H1 (cell line): ENCODE data around the gene HIVEP3. TPM values are rescaled to one million over a fixed set of nuclear protein-coding genes. Genes with fewer than 3 reads are reported as not detected.

ENCODE experiments used
- CTCF ChIA-PET: fragments of 300-600 bp; sonication (Branson Sonifier 250); formaldehyde crosslinking; loops from one replicate; lab custom pipeline; 2021; ENCODE audit not compliant: partially characterized antibody; lab: Charles Lee
- POLR2A ChIA-PET: fragments of 300-600 bp; sonication (Branson Sonifier 250); formaldehyde crosslinking; loops from one replicate; lab custom pipeline; 2021; ENCODE audit warnings: inconsistent platforms; ENCODE audit not compliant: partially characterized antibody; lab: Charles Lee
- DNase-seq, 2 experiments: peaks; one replicate each; pipeline versions ENCODE4 v3.0.0 to v3.0.0-alpha.2; 2010 to 2022; ENCODE audit warnings: low spot score in 2 of 2, low read depth in 1 of 2, mixed read lengths in 1 of 2
- FAIRE-seq: peaks from 2 replicates; lab custom pipeline; 2011; peaks lifted over from hg19 to GRCh38; lab: Jason Lieb, UNC
- H2AFZ ChIP-seq: 2 replicates; pipeline ENCODE4 v1.8.1; 2012; ENCODE audit warnings: low read length, inconsistent platforms
- H2AK5ac ChIP-seq: 2 replicates; pipeline ENCODE4 v1.6.1; 2013; ENCODE audit warnings: low read depth, low read length
- H2BK120ac ChIP-seq: replicated peaks from 2 replicates; pipeline ENCODE3; 2013; ENCODE audit warnings: low read depth, low read length, inconsistent platforms
- H2BK12ac ChIP-seq: 2 replicates; pipeline ENCODE4 v1.6.1; 2013; ENCODE audit warnings: low read depth, low read length
- H2BK15ac ChIP-seq: 2 replicates; pipeline ENCODE4 v1.6.1; 2013; ENCODE audit warnings: low read length
- H2BK20ac ChIP-seq: 2 replicates; pipeline ENCODE4 v1.6.1; 2013; ENCODE audit warnings: low read length
- H2BK5ac ChIP-seq: 2 replicates; pipeline ENCODE4 v1.6.1; 2013; ENCODE audit warnings: low read depth, low read length
- H3K14ac ChIP-seq: 2 replicates; pipeline ENCODE4 v1.6.1; 2013; ENCODE audit warnings: inconsistent platforms; ENCODE audit not compliant: insufficient read length
- H3K18ac ChIP-seq: 2 replicates; pipeline ENCODE4 v1.6.1; 2013; ENCODE audit warnings: low read length; ENCODE audit errors: extremely low read depth
- H3K23ac ChIP-seq: 2 replicates; pipeline ENCODE4 v1.6.1; 2013; ENCODE audit warnings: inconsistent platforms; ENCODE audit not compliant: insufficient read length
- H3K23me2 ChIP-seq: 2 replicates; pipeline ENCODE4 v1.6.1; 2013; ENCODE audit warnings: low read depth, low read length
- H3K27ac ChIP-seq: 2 replicates; pipeline ENCODE4 v1.6.1; 2011; ENCODE audit warnings: low read depth, low read length, inconsistent platforms
- H3K27me3 ChIP-seq, 4 experiments: replicated peaks in 1 of 4; 1 replicate in 1 of 4; 2 replicates in 3 of 4; pipeline versions ENCODE4 v1.6.1 to v1.8.1; 2011 to 2013; ENCODE audit warnings: low read length in 3 of 4, mild to moderate bottlenecking in 3 of 4, inconsistent platforms in 2 of 4, mixed read lengths in 2 of 4, moderate library complexity in 1 of 4; ENCODE audit not compliant: control insufficient read depth in 3 of 4, insufficient read depth in 3 of 4; ENCODE audit errors: extremely low read depth in 1 of 4
- H3K36me3 ChIP-seq, 4 experiments: 2 replicates each; pipeline versions ENCODE4 v1.6.1 to v1.8.1; 2011 to 2013; ENCODE audit warnings: mild to moderate bottlenecking in 4 of 4, low read length in 3 of 4, moderate library complexity in 2 of 4, control low read depth in 1 of 4, inconsistent platforms in 1 of 4; ENCODE audit not compliant: insufficient read depth in 4 of 4, control insufficient read depth in 2 of 4
- H3K4ac ChIP-seq: replicated peaks from 2 replicates; pipeline ENCODE3; 2013; ENCODE audit warnings: low read length, low read depth, mixed read lengths, inconsistent platforms; ENCODE audit not compliant: insufficient read length
- H3K4me1 ChIP-seq, 4 experiments: replicated peaks in 1 of 4; 1 replicate in 1 of 4; 2 replicates in 3 of 4; pipeline versions ENCODE4 v1.6.1 to v1.8.1; 2011 to 2013; ENCODE audit warnings: low read length in 3 of 4, inconsistent platforms in 2 of 4, mixed read lengths in 1 of 4; ENCODE audit not compliant: insufficient read depth in 4 of 4, control insufficient read depth in 3 of 4
- H3K4me2 ChIP-seq, 2 experiments: 2 replicates each; pipeline versions ENCODE4 v1.6.1 to v1.8.1; 2011 to 2013; ENCODE audit warnings: low read depth in 2 of 2, low read length in 2 of 2, control low read depth in 1 of 2, inconsistent platforms in 1 of 2, mild to moderate bottlenecking in 1 of 2; ENCODE audit not compliant: insufficient read depth in 1 of 2
- H3K4me3 ChIP-seq, 4 experiments: fragments of 200-600, 300-600 bp in 1 of 4; sonication (generic), shearing (Covaris generic), sonication (Bioruptor Twin) in 1 of 4; 2 replicates each; pipeline versions ENCODE4 v1.5.1 to v1.8.1; 2011 to 2016; ENCODE audit warnings: low read length in 4 of 4, low read depth in 3 of 4, control low read depth in 2 of 4, inconsistent platforms in 2 of 4, mild to moderate bottlenecking in 2 of 4, mixed read lengths in 1 of 4, moderate library complexity in 1 of 4; ENCODE audit not compliant: insufficient read depth in 2 of 4; ENCODE audit errors: extremely low read depth in 1 of 4
- H3K56ac ChIP-seq: replicated peaks from 2 replicates; pipeline ENCODE3; 2013; ENCODE audit warnings: low read depth, mild to moderate bottlenecking, mixed read lengths, low read length, inconsistent platforms; ENCODE audit not compliant: insufficient read length
- H3K79me1 ChIP-seq: 2 replicates; pipeline ENCODE4 v1.6.1; 2013; ENCODE audit warnings: low read depth, low read length, control low read depth
- H3K79me2 ChIP-seq, 2 experiments: 2 replicates each; pipeline versions ENCODE4 v1.6.1 to v1.8.1; 2012 to 2013; ENCODE audit warnings: low read length in 2 of 2, mild to moderate bottlenecking in 2 of 2, inconsistent platforms in 1 of 2; ENCODE audit not compliant: insufficient read depth in 2 of 2, control insufficient read depth in 1 of 2
- H3K9ac ChIP-seq, 4 experiments: replicated peaks in 1 of 4; 1 replicate in 1 of 4; 2 replicates in 3 of 4; pipeline versions ENCODE4 v1.6.1 to v1.8.1; 2011 to 2013; ENCODE audit warnings: low read depth in 3 of 4, low read length in 3 of 4, control low read depth in 2 of 4, mild to moderate bottlenecking in 2 of 4, moderate library complexity in 2 of 4, inconsistent platforms in 1 of 4; ENCODE audit errors: extremely low read depth in 1 of 4
- H3K9me3 ChIP-seq, 2 experiments: 2 replicates each; pipeline versions ENCODE4 v1.6.1 to v1.8.1; 2012 to 2013; ENCODE audit warnings: mild to moderate bottlenecking in 2 of 2, moderate library complexity in 2 of 2, control low read depth in 1 of 2, inconsistent platforms in 1 of 2, low read depth in 1 of 2, low read length in 1 of 2, mixed read lengths in 1 of 2; ENCODE audit not compliant: insufficient read depth in 2 of 2
- H4K20me1 ChIP-seq, 2 experiments: replicated peaks in 1 of 2; 2 replicates each; pipeline versions ENCODE3 to v1.8.1; 2011 to 2013; ENCODE audit warnings: inconsistent platforms in 2 of 2, low read length in 2 of 2, mild to moderate bottlenecking in 1 of 2; ENCODE audit not compliant: insufficient read depth in 2 of 2, control insufficient read depth in 1 of 2
- H4K5ac ChIP-seq: 2 replicates; pipeline ENCODE4 v1.6.1; 2013; ENCODE audit warnings: low read length, low read depth, mixed read lengths, inconsistent platforms; ENCODE audit not compliant: insufficient read length
- H4K8ac ChIP-seq: 2 replicates; pipeline ENCODE4 v1.8.0; 2013; ENCODE audit warnings: mild to moderate bottlenecking, moderate library complexity, low read length, inconsistent platforms; ENCODE audit not compliant: insufficient read depth; ENCODE audit errors: extremely low read depth
- H4K91ac ChIP-seq: replicated peaks from 2 replicates; pipeline ENCODE3; 2013; ENCODE audit warnings: low read length, mixed read lengths, inconsistent platforms; ENCODE audit not compliant: insufficient read length
- ASH2L ChIP-seq: fragments of 200-600, 300-600 bp; sonication (generic); IDR thresholded peaks from one replicate; pipeline ENCODE4 v1.7.1; 2017; ENCODE audit warnings: low read length
- ATF3 ChIP-seq: IDR thresholded peaks from 2 replicates; pipeline ENCODE4 v1.6.1; 2011; ENCODE audit warnings: low read depth, mild to moderate bottlenecking, low read length; ENCODE audit not compliant: insufficient read depth
- CBX5 ChIP-seq: fragments of 300-800, 300-1000 bp; sonication (generic); IDR thresholded peaks from 2 replicates; pipeline ENCODE4 v1.7.1; 2016; ENCODE audit warnings: antibody characterized with exemption, low read length, low read depth
- GABPA ChIP-seq: IDR thresholded peaks from 2 replicates; pipeline ENCODE4 v1.6.1; 2011; ENCODE audit warnings: mild to moderate bottlenecking, low read length, moderate library complexity, borderline replicate concordance; ENCODE audit not compliant: insufficient read depth
- HDAC6 ChIP-seq: IDR thresholded peaks from one replicate; pipeline ENCODE4 v1.7.1; 2012; ENCODE audit warnings: low read depth, mild to moderate bottlenecking, inconsistent platforms, low read length, moderate library complexity
- RAD21 ChIP-seq, 2 experiments: IDR thresholded peaks in 1 of 2; conservative IDR thresholded peaks in 1 of 2; 2 replicates each; pipeline ENCODE4 v1.6.1; 2011; ENCODE audit warnings: low read depth in 2 of 2, low read length in 2 of 2, improper control_type of control experiment in 1 of 2, inconsistent platforms in 1 of 2, mild to moderate bottlenecking in 1 of 2, moderate library complexity in 1 of 2
- RNF2 ChIP-seq: fragments of 200-900, 300-1000 bp; sonication (generic); IDR thresholded peaks from 2 replicates; pipeline ENCODE4 v1.7.1; 2016; ENCODE audit warnings: borderline replicate concordance, low read depth, mild to moderate bottlenecking, antibody characterized with exemption, low read length; ENCODE audit not compliant: poor library complexity, severe bottlenecking; ENCODE audit errors: missing control alignments
- SIX5 ChIP-seq: IDR thresholded peaks from 2 replicates; pipeline ENCODE4 v1.6.1; 2011; ENCODE audit warnings: mild to moderate bottlenecking, low read depth, low read length
- SP4 ChIP-seq: IDR thresholded peaks from 2 replicates; pipeline ENCODE4 v1.6.1; 2012; ENCODE audit warnings: low read length, inconsistent platforms
- TCF12 ChIP-seq: IDR thresholded peaks from 2 replicates; pipeline ENCODE4 v1.6.1; 2011; ENCODE audit warnings: low read depth, mild to moderate bottlenecking, low read length
- YY1 ChIP-seq: IDR thresholded peaks from 2 replicates; pipeline ENCODE4 v1.6.1; 2011; ENCODE audit warnings: low read depth, mild to moderate bottlenecking, low read length
- WGBS, 2 experiments: shearing (Covaris generic) in 1 of 2; methylation state at CpG; one replicate each; pipeline versions ENCODE4 v1.1.6 to v1.1.7; 2013 to 2015; ENCODE audit warnings: low lambda C conversion rate in 2 of 2, mixed read lengths in 2 of 2, inconsistent platforms in 1 of 2, low coverage in 1 of 2, missing lambda C conversion rate in 1 of 2; ENCODE audit not compliant: insufficient replicate concordance in 2 of 2, insufficient coverage in 1 of 2, insufficient read length in 1 of 2; ENCODE audit errors: extremely low coverage in 1 of 2, missing lambda C conversion rate in 1 of 2; 5-methylcytosine and 5-hydroxymethylcytosine counted together
- polyA plus RNA-seq, 7 experiments: library from polyadenylated mRNA; depleted of rRNA in 3 of 7; stranded (reverse) in 5 of 7; unstranded in 2 of 7; fragments of >200 nt in 5 of 7; fragments of 200-250 nt in 2 of 7; gene quantifications; 1 replicate in 5 of 7; 2 replicates in 1 of 7; 4 replicates in 1 of 7; pipeline versions ENCODE4 v1.2.1 to v1.2.3, GENCODE V29; 2011 to 2013; ENCODE audit warnings: missing spikeins in 2 of 7, mixed read lengths in 2 of 7
- total RNA-seq: library from RNA; stranded (reverse); fragmentation: NEBNext Ultra II Directional; extraction: Animal tissue kit (Norgen Biotek cat#: 25700); gene quantifications from 2 replicates; pipeline ENCODE4 v1.2.1, GENCODE V29; 2021

HIVEP3 gene
- total and polyA plus RNA-seq, 2 of the 8 experiments (the other 6 are each of a cell fraction or from before 2014, with no cell fraction given) = 0.24 to 0.69 TPM

- no peaks in the 10 kb centered on the region for H3K36me3 ChIP-seq
- peaks cover 0 to 8% (median 3%) of the 10 kb centered on the region in 4 experiments; a peak in 5 of 7 replicates for H3K4me1 ChIP-seq
- POLR2A ChIA-PET = interaction anchor here (1.2 kb wide), 1 partner anchor 17 kb away, joined by 3 read pairs; no protein-coding TSS in a partner anchor
- H3K23ac ChIP-seq = no peak overlapping the region
- H3K9ac ChIP-seq = no peak overlapping the region
- peak overlapping the region; percentile 62 to 93; a peak in 2 of 4 replicates for H3K4me2 ChIP-seq
- no peak overlapping the region for H2AFZ ChIP-seq
- H2BK120ac ChIP-seq = no peak overlapping the region
- no peak overlapping the region for H4K8ac ChIP-seq
- H3K23me2 ChIP-seq = peaks cover 5% of the 10 kb centered on the region
- no peak overlapping the region for H3K14ac ChIP-seq
- no peaks in the 10 kb centered on the region for H3K79me2 ChIP-seq
- H3K4me3 ChIP-seq = 0 out of 8 replicates have a peak overlapping the region, but pooled peaks of 1 of the 4 experiments have one; percentile 56
- no peak overlapping the region for H3K18ac ChIP-seq
- H3K27ac ChIP-seq = no peak overlapping the region
- CTCF ChIA-PET = interaction anchor here (2.4 kb wide), 1 partner anchor 87 kb away, joined by 12 read pairs; no protein-coding TSS in a partner anchor
- no peak overlapping the region for H4K5ac ChIP-seq
- WGBS, 2 experiments = 80% methylated on average over 5 of the region's 5 CpGs; no CpG with 5 or more reads in 1 of the 2 experiments
- no peak overlapping the region for H4K91ac ChIP-seq
- peaks cover 2 to 6% of the 10 kb centered on the region in 2 experiments for H4K20me1 ChIP-seq
- no peak overlapping the region for H3K4ac ChIP-seq
- H2BK20ac ChIP-seq = no peak overlapping the region
- no peak overlapping the region for H2BK5ac ChIP-seq
- no peak overlapping the region for H2BK12ac ChIP-seq
- H3K56ac ChIP-seq = no peak overlapping the region
- H3K79me1 ChIP-seq = no peaks in the 10 kb centered on the region
- H2AK5ac ChIP-seq = no peak overlapping the region
- H2BK15ac ChIP-seq = no peak overlapping the region
- H3K9me3 ChIP-seq = no peaks in the 10 kb centered on the region
- peaks cover 17 to 40% (median 32%) of the 10 kb centered on the region in 4 experiments for H3K27me3 ChIP-seq
- DNase-seq (no peak), FAIRE-seq (no peak)
- TF ChIP-seq SIX5 = no peak
- TF ChIP-seq ASH2L = no peak
- TF ChIP-seq YY1 = no peak
- TF ChIP-seq CBX5 = no peak
- TF ChIP-seq SP4 = no peak
- TF ChIP-seq GABPA = no peak
- no peak for TF ChIP-seq HDAC6
- TF ChIP-seq RNF2 = no peak
- TF ChIP-seq TCF12 = no peak
- TF ChIP-seq RAD21 (IDR thresholded peaks at IDR 0.05 in 1 of 2, conservative IDR thresholded peaks at IDR 0.05 in 1 of 2; ENCODE audit: low read depth in 2 of 2, low read length in 2 of 2) = no peak
- TF ChIP-seq ATF3 = no peak
These were observed 257.9 kb downstream of the HIVEP3 start for GRCh38 chr1:41660570-41661427.
